ENCODE results near the gene DOCK4. TPM values are rescaled to one million over a fixed set of nuclear protein-coding genes. Genes with fewer than 3 reads are reported as not detected.

DOCK4 gene
- total RNA-seq, 1 experiment from 2014 or later: 4.9 TPM

DNA sequence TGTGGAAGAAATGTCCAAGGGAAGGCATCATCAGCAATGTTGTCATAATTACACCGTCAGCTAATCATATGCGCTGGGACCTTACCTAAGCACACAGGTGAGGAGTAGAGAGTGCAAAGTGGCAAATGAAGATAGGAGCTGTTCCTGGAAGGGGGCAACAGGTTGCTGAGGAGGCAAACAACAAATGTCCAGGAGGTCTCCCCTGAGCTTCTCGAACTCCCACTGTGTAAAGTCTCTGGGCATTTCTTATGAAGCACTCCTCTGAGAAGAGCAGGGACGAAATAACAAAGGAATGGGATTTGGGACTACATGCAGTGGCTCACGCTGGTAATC lies 152.5 kb downstream of the DOCK4 start:
- Histone ChIP-seq H3K56ac (ENCODE audit: insufficient read length, low read depth, low read length) (no peak overlapping the region), H2AFZ (ENCODE audit: low read length) (no peak overlapping the region), H3K23ac (ENCODE audit: insufficient read length, low read depth, low read length) (no peak overlapping the region), H2BK12ac (ENCODE audit: insufficient read length, low read depth, low read length) (no peak overlapping the region), H3K27me3 (ENCODE audit: insufficient read depth, low read length) (no peaks in the 10 kb centered on the region), H3K14ac (ENCODE audit: insufficient read depth, low read length) (no peak overlapping the region), H3K9me3 (ENCODE audit: control insufficient read depth, low read depth, low read length) (no peaks in the 10 kb centered on the region), H3K4me2 (ENCODE audit: insufficient read depth, insufficient read length, low read length) (no peak overlapping the region), H4K8ac (replicated peaks; ENCODE audit: insufficient read length, low read depth, low read length) (no peak overlapping the region), H3K18ac (ENCODE audit: insufficient read length, low read depth, low read length) (no peak overlapping the region), H3K79me1 (ENCODE audit: insufficient read depth, low read depth, low read length, poor library complexity, severe bottlenecking) (peaks cover 2% of the 10 kb centered on the region), H2BK5ac (ENCODE audit: insufficient read length, low read length) (no peak overlapping the region), H3T11ph (ENCODE audit: low read length) (no peak overlapping the region), H3K23me2 (ENCODE audit: insufficient read length, low read depth, low read length, poor library complexity, severe bottlenecking) (no peaks in the 10 kb centered on the region), H4K20me1 (ENCODE audit: control insufficient read depth, insufficient read depth, insufficient read length) (no peaks in the 10 kb centered on the region), H3K4me1 (ENCODE audit: insufficient read depth, low read length) (no peaks in the 10 kb centered on the region; the same call in 1 of the 2 replicates), H4K5ac (ENCODE audit: insufficient read length, low read depth, low read length) (no peak overlapping the region), H3K79me2 (ENCODE audit: insufficient read depth, low read length) (0 out of 2 replicates have a peak, but pooled peaks cover 2% of the 10 kb centered on the region), H3K9ac (ENCODE audit: extremely low read depth, insufficient read length, low read length) (no peak overlapping the region), H2AK5ac (ENCODE audit: insufficient read length, low read length) (no peak overlapping the region), H4K91ac (ENCODE audit: insufficient read length, low read depth, low read length) (no peak overlapping the region), H3K27ac (ENCODE audit: insufficient read length, low read depth, low read length) (no peak overlapping the region), H2BK20ac (ENCODE audit: low read depth, low read length, poor library complexity, severe bottlenecking) (no peak overlapping the region), H2BK120ac (ENCODE audit: low read depth, low read length, poor library complexity, severe bottlenecking) (no peak overlapping the region), H3K4ac (ENCODE audit: low read depth, low read length) (no peak overlapping the region), H2BK15ac (ENCODE audit: low read depth, low read length) (no peak overlapping the region)
- WGBS (ENCODE audit: extremely low coverage, insufficient read length, low lambda C conversion rate): no CpG with 5 or more reads among the region's 5 CpGs
- H3K27me3 Mint-ChIP-seq (ENCODE audit: low read depth): no peaks in the 10 kb centered on the region
- TF ChIP-seq, protein P1, sequence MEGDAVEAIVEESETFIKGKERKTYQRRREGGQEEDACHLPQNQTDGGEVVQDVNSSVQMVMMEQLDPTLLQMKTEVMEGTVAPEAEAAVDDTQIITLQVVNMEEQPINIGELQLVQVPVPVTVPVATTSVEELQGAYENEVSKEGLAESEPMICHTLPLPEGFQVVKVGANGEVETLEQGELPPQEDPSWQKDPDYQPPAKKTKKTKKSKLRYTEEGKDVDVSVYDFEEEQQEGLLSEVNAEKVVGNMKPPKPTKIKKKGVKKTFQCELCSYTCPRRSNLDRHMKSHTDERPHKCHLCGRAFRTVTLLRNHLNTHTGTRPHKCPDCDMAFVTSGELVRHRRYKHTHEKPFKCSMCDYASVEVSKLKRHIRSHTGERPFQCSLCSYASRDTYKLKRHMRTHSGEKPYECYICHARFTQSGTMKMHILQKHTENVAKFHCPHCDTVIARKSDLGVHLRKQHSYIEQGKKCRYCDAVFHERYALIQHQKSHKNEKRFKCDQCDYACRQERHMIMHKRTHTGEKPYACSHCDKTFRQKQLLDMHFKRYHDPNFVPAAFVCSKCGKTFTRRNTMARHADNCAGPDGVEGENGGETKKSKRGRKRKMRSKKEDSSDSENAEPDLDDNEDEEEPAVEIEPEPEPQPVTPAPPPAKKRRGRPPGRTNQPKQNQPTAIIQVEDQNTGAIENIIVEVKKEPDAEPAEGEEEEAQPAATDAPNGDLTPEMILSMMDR (conservative IDR thresholded peaks at IDR 0.05): no peak
- H3K4me1 Mint-ChIP-seq: peaks cover 0 to 6% of the 10 kb centered on the region in 2 experiments; a peak in 2 of 4 replicates
- H3K27ac Mint-ChIP-seq: no peak overlapping the region
- H3K4me3 Mint-ChIP-seq: no peak overlapping the region
- no peaks in the 10 kb centered on the region for H3K9me3 Mint-ChIP-seq
- H3K36me3 Mint-ChIP-seq (ENCODE audit: insufficient read depth in 1 of 3, low read depth in 3 of 3): no peaks in the 10 kb centered on the region
- DNase-seq: no peak
